PC-3 (cell line): ENCODE results near the gene AFAP1L2. TPM values are rescaled to one million over a fixed set of nuclear protein-coding genes. Genes with fewer than 3 reads are reported as not detected.

ENCODE experiments used
- ATAC-seq: fragments of 200-7000 bp; cut with Tn5 transposase; 2 replicates; pipeline ENCODE4 v1.9.1; 2020; ENCODE audit warnings: mild to moderate bottlenecking, moderate library complexity
- BruUV-seq: library from RNA; stranded (reverse); fragments of 400-500 nt; replicated peaks from 2 replicates; lab custom pipeline; 2021; lab: Mats Ljungman, UMichigan
- CTCF ChIA-PET: fragments of 300-600 bp; sonication (Branson Sonifier 250); formaldehyde crosslinking; loops from one replicate; lab custom pipeline; 2022; ENCODE audit warnings: antibody characterized with exemption; lab: Charles Lee
- POLR2A ChIA-PET: fragments of 300-600 bp; sonication (Branson Sonifier 250); formaldehyde crosslinking; loops from one replicate; lab custom pipeline; 2022; ENCODE audit warnings: antibody characterized with exemption; ENCODE audit not compliant: unreplicated experiment; lab: Charles Lee
- DNase-seq: peaks from one replicate; pipeline ENCODE4 v3.0.0-alpha.2; 2015
- H2AFZ ChIP-seq: fragments of 300-600 bp; sonication (generic); 2 replicates; pipeline ENCODE4 v1.6.0; 2016; ENCODE audit warnings: antibody characterized with exemption, low read length
- H3F3A ChIP-seq: fragments of 300-600 bp; sonication (generic); one replicate; pipeline ENCODE4 v1.6.0; 2017; ENCODE audit warnings: antibody characterized with exemption, low read length, control low read depth, mild to moderate bottlenecking; ENCODE audit not compliant: unreplicated experiment
- H3K27ac ChIP-seq: fragments of 300-600 bp; sonication (generic); 2 replicates; pipeline ENCODE4 v1.5.1; 2016; ENCODE audit warnings: mild to moderate bottlenecking, low read length
- H3K27me3 ChIP-seq: fragments of 300-600 bp; sonication (generic); 2 replicates; pipeline ENCODE4 v1.6.1; 2016; ENCODE audit warnings: low read length, mixed read lengths
- H3K36me3 ChIP-seq: fragments of 300-600 bp; sonication (generic); 2 replicates; pipeline ENCODE4 v1.6.1; 2016; ENCODE audit warnings: low read depth, mixed run types, low read length, mixed read lengths
- H3K4me1 ChIP-seq: fragments of 300-600 bp; sonication (generic); 2 replicates; pipeline ENCODE4 v1.5.1; 2016; ENCODE audit warnings: low read length; ENCODE audit not compliant: insufficient read depth
- H3K4me2 ChIP-seq: fragments of 300-600 bp; sonication (generic); 2 replicates; pipeline ENCODE4 v1.6.0; 2016; ENCODE audit warnings: low read length
- H3K4me3 ChIP-seq: fragments of 300-600 bp; sonication (generic); 2 replicates; pipeline ENCODE4 v1.5.1; 2016; ENCODE audit warnings: mild to moderate bottlenecking, low read length, mixed read lengths
- H3K79me2 ChIP-seq: fragments of 300-600 bp; sonication (generic); 2 replicates; pipeline ENCODE4 v1.6.1; 2017; ENCODE audit warnings: low read length, mixed read lengths
- H3K9ac ChIP-seq: fragments of 300-600 bp; sonication (generic); 2 replicates; pipeline ENCODE4 v1.6.0; 2016; ENCODE audit warnings: mild to moderate bottlenecking, low read length
- H3K9me2 ChIP-seq: fragments of 300-600 bp; sonication (generic); replicated peaks from 2 replicates; pipeline ENCODE4 v1.6.1; 2016; ENCODE audit warnings: mixed run types, low read length, mixed read lengths
- H3K9me3 ChIP-seq: fragments of 300-600 bp; sonication (generic); 2 replicates; pipeline ENCODE4 v1.6.1; 2016; ENCODE audit warnings: low read length, mixed read lengths
- H4K20me1 ChIP-seq: fragments of 300-600 bp; sonication (generic); 2 replicates; pipeline ENCODE4 v1.6.1; 2016; ENCODE audit warnings: low read length, mixed read lengths
- CTCF ChIP-seq: fragments of 300-600 bp; sonication (generic); conservative IDR thresholded peaks from 2 replicates; pipeline ENCODE4 v1.5.1; 2017; ENCODE audit warnings: antibody characterized with exemption, low read depth, mild to moderate bottlenecking, low read length
- EZH2 ChIP-seq: fragments of 300-600 bp; sonication (generic); IDR thresholded peaks from one replicate; pipeline ENCODE4 v1.6.1; 2017; ENCODE audit warnings: antibody characterized with exemption, mild to moderate bottlenecking, low read length; ENCODE audit not compliant: unreplicated experiment
- EZH2phosphoT487 ChIP-seq: fragments of 300-600 bp; sonication (generic); IDR thresholded peaks from 2 replicates; pipeline ENCODE4 v1.6.1; 2018; ENCODE audit warnings: mild to moderate bottlenecking, antibody characterized with exemption, low read length, borderline replicate concordance
- intact Hi-C: fragments of 100-400 bp; cut with micrococcal nuclease; formaldehyde crosslinking; loops from 2 replicates; pipeline ENCODE4 v1.9.0; 2023
- total RNA-seq: library from RNA; depleted of rRNA; stranded (reverse); fragments of >200 nt; gene quantifications from 2 replicates; pipeline ENCODE4 v1.2.3, GENCODE V29; 2014

Gene AFAP1L2
- total RNA-seq, 1 experiment from 2014 or later, result 0.77 TPM

GRCh38 chr10:114442091-114442630 lies 37.9 kb upstream of the AFAP1L2 start:
- no peak for TF ChIP-seq EZH2phosphoT487
- TF ChIP-seq EZH2, result no peak
- TF ChIP-seq CTCF, result no peak
- H3K36me3 ChIP-seq, result no peaks in the 10 kb centered on the region; the same call in 1 of the 2 replicates
- H3K9ac ChIP-seq, result no peak overlapping the region
- no peaks in the 10 kb centered on the region for H3K9me2 ChIP-seq
- no peaks in the 10 kb centered on the region for H3K79me2 ChIP-seq
- no peaks in the 10 kb centered on the region for H4K20me1 ChIP-seq
- intact Hi-C loops, result no loop called here
- H3K4me3 ChIP-seq, result no peak overlapping the region
- H3F3A ChIP-seq, result no peaks in the 10 kb centered on the region
- no TSS peak for BruUV-seq
- DNase-seq (no peak), ATAC-seq (no peak)
- no peak overlapping the region for H3K27ac ChIP-seq
- no peak overlapping the region for H3K4me2 ChIP-seq
- H3K4me1 ChIP-seq, result no peaks in the 10 kb centered on the region
- no peaks in the 10 kb centered on the region for H3K9me3 ChIP-seq
- ChIA-PET CTCF (no interaction called here), POLR2A (no interaction called here)
- H3K27me3 ChIP-seq, result no peaks in the 10 kb centered on the region
- H2AFZ ChIP-seq, result no peak overlapping the region

- ATAC-seq (no peak), DNase-seq (no peak)
- Histone ChIP-seq H3K9ac (no peak overlapping the region), H3K4me2 (no peak overlapping the region), H3K27me3 (no peaks in the 10 kb centered on the region), H3K9me3 (no peaks in the 10 kb centered on the region), H3K27ac (no peak overlapping the region), H3K4me3 (no peak overlapping the region), H3F3A (no peaks in the 10 kb centered on the region), H4K20me1 (no peaks in the 10 kb centered on the region), H2AFZ (no peak overlapping the region), H3K36me3 (no peaks in the 10 kb centered on the region; the same call in 1 of the 2 replicates), H3K4me1 (no peaks in the 10 kb centered on the region), H3K79me2 (no peaks in the 10 kb centered on the region), H3K9me2 (no peaks in the 10 kb centered on the region)
- BruUV-seq, result no TSS peak
- ChIA-PET CTCF (no interaction called here), POLR2A (no interaction called here)
- no peak for TF ChIP-seq CTCF
- intact Hi-C loops, result no loop called here
These were observed 36.8 kb upstream of the AFAP1L2 start for GRCh38 chr10:114441107-114441506.

GRCh38 chr10:114437473-114438292 lies 33.4 kb upstream of the AFAP1L2 start:
- H3K36me3 ChIP-seq, result no peaks in the 10 kb centered on the region; the same call in 1 of the 2 replicates
- no TSS peak for BruUV-seq
- no peaks in the 10 kb centered on the region for H3K9me3 ChIP-seq
- H2AFZ ChIP-seq, result no peak overlapping the region
- ChIA-PET POLR2A (no interaction called here), CTCF (no interaction called here)
- no peaks in the 10 kb centered on the region for H3K79me2 ChIP-seq
- intact Hi-C loops, result loop anchor here (1.0 kb wide), 1 partner anchor 133 kb away; no protein-coding TSS in a partner anchor
- no peaks in the 10 kb centered on the region for H3K27me3 ChIP-seq
- H3K9ac ChIP-seq, result no peak overlapping the region
- no peaks in the 10 kb centered on the region for H3F3A ChIP-seq
- no peaks in the 10 kb centered on the region for H3K4me1 ChIP-seq
- DNase-seq (peak; percentile 55), ATAC-seq (peak; percentile 53)
- no peaks in the 10 kb centered on the region for H4K20me1 ChIP-seq
- TF ChIP-seq CTCF, result peak; percentile 65
- no peak for TF ChIP-seq EZH2phosphoT487
- no peaks in the 10 kb centered on the region for H3K9me2 ChIP-seq
- H3K4me3 ChIP-seq, result no peak overlapping the region
- no peak overlapping the region for H3K4me2 ChIP-seq
- no peak overlapping the region for H3K27ac ChIP-seq
